Nephron (organoid): ENCODE measurements around the gene KRT74.

Source experiments
- H3K27ac Mint-ChIP-seq, 3 experiments: 2 replicates each; pipeline ENCODE4 v1.8.0; 2020; ENCODE audit warnings: mixed read lengths in 3 of 3, mild to moderate bottlenecking in 2 of 3, moderate library complexity in 1 of 3
- H3K27me3 Mint-ChIP-seq: 2 replicates; pipeline ENCODE4 v1.8.0; 2021; ENCODE audit warnings: low read depth, mild to moderate bottlenecking, moderate library complexity, mixed read lengths
- H3K36me3 Mint-ChIP-seq: 2 replicates; pipeline ENCODE4 v1.8.0; 2020; ENCODE audit warnings: low read depth, mixed read lengths
- H3K4me1 Mint-ChIP-seq: 2 replicates; pipeline ENCODE4 v1.8.0; 2020; ENCODE audit warnings: mixed read lengths
- H3K4me3 Mint-ChIP-seq, 3 experiments: 2 replicates each; pipeline ENCODE4 v1.8.0; 2020; ENCODE audit warnings: mild to moderate bottlenecking in 3 of 3, mixed read lengths in 3 of 3, moderate library complexity in 2 of 3
- H3K9me3 Mint-ChIP-seq: 2 replicates; pipeline ENCODE4 v1.8.0; 2020; ENCODE audit warnings: mixed read lengths
- CTCF ChIP-seq, 3 experiments: fragments of 200-600 bp; sonication (generic); IDR thresholded peaks; one replicate each; pipeline ENCODE4 v1.5.0; 2021; ENCODE audit warnings: antibody characterized with exemption in 3 of 3; ENCODE audit not compliant: unreplicated experiment in 3 of 3

KRT74 gene

DNA sequence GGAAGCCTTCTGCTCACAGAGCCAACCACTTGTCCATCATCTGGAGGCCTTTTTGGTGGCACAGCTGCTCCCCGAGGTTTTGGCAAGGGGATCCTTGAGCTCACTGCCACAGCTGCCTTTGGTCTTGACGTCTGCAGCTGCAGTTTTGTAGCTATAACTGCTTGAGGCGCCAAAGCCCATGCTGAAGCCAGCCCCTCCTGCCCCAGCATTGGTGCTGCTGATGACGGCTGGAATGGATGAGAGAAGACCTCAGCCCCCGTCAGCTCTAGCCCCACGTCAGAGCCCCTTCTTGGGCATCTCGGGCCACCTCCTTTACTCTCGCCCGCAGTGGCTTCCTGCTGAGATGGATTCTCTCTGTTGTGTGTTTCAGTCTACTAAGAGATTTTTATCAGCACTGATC is 12.3 kb upstream of the KRT74 start:
- H3K27me3 Mint-ChIP-seq: peaks cover 19% of the 10 kb centered on the region
- H3K4me1 Mint-ChIP-seq: no peaks in the 10 kb centered on the region
- H3K4me3 Mint-ChIP-seq: no peak overlapping the region
- no peak for TF ChIP-seq CTCF (IDR thresholded peaks at IDR 0.05; ENCODE audit: unreplicated experiment in 3 of 3)
- no peaks in the 10 kb centered on the region for H3K9me3 Mint-ChIP-seq
- H3K36me3 Mint-ChIP-seq: no peaks in the 10 kb centered on the region
- no peak overlapping the region for H3K27ac Mint-ChIP-seq

DNA sequence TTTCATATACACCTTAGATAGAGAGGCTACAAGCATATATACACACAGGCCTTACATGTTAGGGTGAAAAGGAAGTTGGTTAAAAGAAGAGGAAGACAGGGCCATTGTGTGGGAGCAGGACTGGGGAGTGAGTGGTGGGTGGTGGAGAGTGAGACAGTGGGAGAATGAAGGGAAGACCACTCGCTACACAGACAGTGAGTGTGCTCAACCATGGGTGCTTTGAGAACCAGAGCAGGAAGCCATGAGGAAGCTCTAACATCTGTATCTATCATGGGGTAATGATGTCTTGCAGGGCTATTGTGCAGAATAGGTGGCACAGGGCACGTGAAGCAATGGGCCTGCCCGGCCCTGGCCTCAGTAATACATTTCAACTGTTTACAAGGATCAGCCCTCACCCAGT is 11.4 kb upstream of the KRT74 start:
- no peak overlapping the region for H3K4me3 Mint-ChIP-seq
- peaks cover 2% of the 10 kb centered on the region for H3K4me1 Mint-ChIP-seq
- no peak overlapping the region for H3K27ac Mint-ChIP-seq
- no peaks in the 10 kb centered on the region for H3K9me3 Mint-ChIP-seq
- TF ChIP-seq CTCF (IDR thresholded peaks at IDR 0.05; ENCODE audit: unreplicated experiment in 3 of 3): no peak
- peaks cover 23% of the 10 kb centered on the region for H3K27me3 Mint-ChIP-seq
- no peaks in the 10 kb centered on the region for H3K36me3 Mint-ChIP-seq

DNA sequence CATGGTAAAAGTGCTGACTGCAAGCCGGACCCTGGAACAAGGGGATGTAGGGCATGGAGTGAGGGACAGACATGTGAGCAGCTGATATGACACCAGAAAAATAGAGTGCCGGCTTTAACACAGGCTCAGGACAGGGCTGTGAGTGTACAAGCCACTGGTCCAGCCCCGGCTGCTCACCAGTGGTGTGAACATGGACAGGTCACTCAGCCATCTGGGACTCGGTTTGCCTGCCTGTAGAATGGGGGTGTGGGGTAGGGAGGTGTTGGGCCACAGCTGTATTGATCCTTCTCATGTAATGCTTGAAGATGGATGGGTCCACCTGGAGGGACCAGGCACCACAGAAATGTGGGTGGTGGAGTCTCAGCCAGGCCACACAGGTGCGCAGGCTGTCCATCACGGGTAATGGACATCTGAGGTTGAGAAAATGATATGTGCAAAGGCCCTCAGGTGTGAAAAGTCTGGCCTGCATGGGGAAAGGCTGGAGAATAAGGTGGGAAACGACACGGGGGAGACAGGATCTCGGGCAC is 10.6 kb upstream of the KRT74 start:
- Mint-ChIP-seq H3K27ac (no peak overlapping the region), H3K4me3 (no peak overlapping the region), H3K4me1 (peaks cover 5% of the 10 kb centered on the region), H3K27me3 (peaks cover 24% of the 10 kb centered on the region), H3K36me3 (no peaks in the 10 kb centered on the region), H3K9me3 (no peaks in the 10 kb centered on the region)
- TF ChIP-seq CTCF (IDR thresholded peaks at IDR 0.05; ENCODE audit: unreplicated experiment in 3 of 3): no peak

DNA sequence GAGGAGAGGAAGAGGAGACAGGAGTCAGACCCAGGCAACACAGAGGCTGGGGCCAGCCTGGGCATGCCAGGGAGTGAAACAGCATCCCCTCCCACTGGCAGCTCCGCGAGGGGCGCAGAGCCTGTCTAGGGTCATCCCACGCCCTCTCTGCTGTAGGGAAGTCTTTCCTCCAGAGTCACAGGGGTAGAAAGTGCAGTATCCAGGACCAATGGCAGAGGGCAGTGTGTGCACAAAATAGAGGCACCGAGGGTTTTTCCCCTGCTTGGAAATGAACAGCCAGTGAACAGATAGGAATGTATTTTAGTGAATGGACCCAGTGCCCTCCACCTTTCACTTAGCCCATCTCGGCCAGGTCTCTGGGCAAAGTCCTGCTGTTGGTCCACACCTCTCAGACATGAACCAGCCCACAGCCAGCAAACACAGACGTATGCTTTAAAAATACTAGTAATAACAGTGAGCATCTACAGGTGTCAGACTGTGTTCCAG is 9.4 kb upstream of the KRT74 start:
- no peaks in the 10 kb centered on the region for H3K36me3 Mint-ChIP-seq
- peak overlapping the region in 1 of 3 experiments; percentile 43 for H3K27ac Mint-ChIP-seq
- peak; percentile 61 to 70 (median 65) for TF ChIP-seq CTCF (IDR thresholded peaks at IDR 0.05; ENCODE audit: unreplicated experiment in 3 of 3)
- no peak overlapping the region for H3K4me3 Mint-ChIP-seq
- peaks cover 5% of the 10 kb centered on the region for H3K4me1 Mint-ChIP-seq
- H3K9me3 Mint-ChIP-seq: no peaks in the 10 kb centered on the region
- peaks cover 29% of the 10 kb centered on the region for H3K27me3 Mint-ChIP-seq

- H3K27ac Mint-ChIP-seq: no peak overlapping the region
- peaks cover 25% of the 10 kb centered on the region for H3K27me3 Mint-ChIP-seq
- no peak overlapping the region for H3K4me3 Mint-ChIP-seq
- TF ChIP-seq CTCF (IDR thresholded peaks at IDR 0.05; ENCODE audit: unreplicated experiment in 3 of 3): no peak
- H3K4me1 Mint-ChIP-seq: peaks cover 5% of the 10 kb centered on the region
- no peaks in the 10 kb centered on the region for H3K36me3 Mint-ChIP-seq
- no peaks in the 10 kb centered on the region for H3K9me3 Mint-ChIP-seq
These were observed 8.8 kb upstream of the KRT74 start for GRCh38 chr12:52582486-52582885.

- no peaks in the 10 kb centered on the region for H3K9me3 Mint-ChIP-seq
- TF ChIP-seq CTCF (IDR thresholded peaks at IDR 0.05; ENCODE audit: unreplicated experiment in 3 of 3): no peak
These were observed 7.8 kb upstream of the KRT74 start for GRCh38 chr12:52581481-52581880.

More at GRCh38 chr12:52581481-52581880, 7.8 kb upstream of the KRT74 start:
- H3K4me3 Mint-ChIP-seq: no peak overlapping the region
- no peaks in the 10 kb centered on the region for H3K36me3 Mint-ChIP-seq
- H3K27me3 Mint-ChIP-seq: peaks cover 24% of the 10 kb centered on the region
- H3K27ac Mint-ChIP-seq: no peak overlapping the region
- peaks cover 5% of the 10 kb centered on the region for H3K4me1 Mint-ChIP-seq
